Uterus (tissue), 2 donors: ENCODE data around the gene EPB41L2.

Source experiments
- CTCF ChIP-seq, 4 experiments: fragments of 200-600 bp in 2 of 4; fragments of 450-650 bp in 2 of 4; sonication (generic) in 2 of 4; IDR thresholded peaks; one replicate each; pipeline ENCODE4 v1.5.1; 2016 to 2019; ENCODE audit warnings: antibody characterized with exemption in 4 of 4, mild to moderate bottlenecking in 2 of 4, moderate library complexity in 1 of 4
- POLR2A ChIP-seq, 2 donors: fragments of 450-650 bp; IDR thresholded peaks; one replicate each; pipeline ENCODE4 v1.6.1; 2016; ENCODE audit warnings: antibody characterized with exemption in 2 of 2, mild to moderate bottlenecking in 1 of 2, moderate library complexity in 1 of 2

GRCh38 chr6:130794010-130794697 is 268.9 kb downstream of the EPB41L2 start:
- TF ChIP-seq CTCF (IDR thresholded peaks at IDR 0.05), result no peak
- no peak for TF ChIP-seq POLR2A (IDR thresholded peaks at IDR 0.05)
